CD4-positive, alpha-beta T cell treated with Interleukin-6 at 100 ng/mL for 8 hours (primary cell): ENCODE measurements around the gene PWWP2B.
"Not testable (repeated sequence)": the region's sequence is repeated elsewhere in the genome, so short reads cannot be mapped to it uniquely, and the experiment has no call there.

Experiments
- DNase-seq: peaks from one replicate; pipeline ENCODE4 v3.0.0-alpha.2; 2020; ENCODE audit warnings: mixed read lengths, low spot score

PWWP2B gene

DNA sequence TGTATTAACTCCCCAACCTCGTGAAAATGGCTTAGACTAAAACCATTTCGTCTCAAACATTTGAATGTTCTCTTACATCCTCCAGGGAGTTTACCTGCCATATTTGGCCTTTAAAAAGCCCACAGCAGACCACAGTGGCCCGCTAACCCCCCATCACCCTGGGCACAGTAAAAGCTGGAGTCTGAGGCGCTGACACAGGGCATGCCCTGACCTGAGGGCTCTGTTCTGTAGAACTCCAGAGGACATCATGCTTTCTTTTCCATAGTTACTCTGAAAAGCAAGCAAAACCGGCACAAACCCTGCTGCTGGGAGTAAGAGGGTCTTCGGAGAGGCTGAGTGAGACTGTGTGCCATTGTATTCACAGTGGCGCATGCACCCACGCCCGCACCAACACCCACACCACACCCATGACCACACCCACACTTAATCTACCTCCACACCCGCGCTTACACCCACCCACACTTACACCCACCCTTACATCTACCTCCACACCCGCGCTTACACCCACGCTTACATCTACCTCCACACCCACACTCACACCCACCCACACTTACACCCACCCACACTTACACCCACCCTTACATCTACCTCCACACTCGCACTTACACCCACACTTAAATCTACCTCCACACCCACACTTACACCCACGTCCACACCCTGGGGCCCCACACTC, 32.9 kb upstream of the PWWP2B start:
- DNase-seq = peak; percentile 38

DNA sequence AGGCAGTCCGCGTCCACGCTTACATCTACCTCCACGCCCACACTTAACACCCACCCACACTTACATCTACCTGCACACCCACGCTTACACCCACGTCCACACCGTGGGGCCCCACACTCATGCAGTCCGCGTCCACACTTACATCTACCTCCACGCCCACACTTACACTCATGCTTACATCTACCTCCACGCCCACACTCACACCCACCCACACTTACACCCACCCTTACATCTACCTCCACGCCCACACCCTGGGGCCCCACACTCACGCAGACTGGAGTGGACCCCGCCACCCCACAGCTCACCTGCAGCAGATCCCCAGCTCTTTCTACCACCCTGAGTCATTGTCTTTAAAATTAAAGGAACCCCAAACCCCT, 32.4 kb upstream of the PWWP2B start:
- DNase-seq = peak; percentile 24

- no peak for DNase-seq
Measured at GRCh38 chr10:132365102-132365501, 31.9 kb upstream of the PWWP2B start.

- no peak for DNase-seq
Measured at GRCh38 chr10:132366006-132366405, 31.0 kb upstream of the PWWP2B start.

GRCh38 chr10:132366499-132366898, 30.5 kb upstream of the PWWP2B start:
- no peak for DNase-seq

GRCh38 chr10:132368391-132368790, 28.6 kb upstream of the PWWP2B start:
- no peak for DNase-seq

DNA sequence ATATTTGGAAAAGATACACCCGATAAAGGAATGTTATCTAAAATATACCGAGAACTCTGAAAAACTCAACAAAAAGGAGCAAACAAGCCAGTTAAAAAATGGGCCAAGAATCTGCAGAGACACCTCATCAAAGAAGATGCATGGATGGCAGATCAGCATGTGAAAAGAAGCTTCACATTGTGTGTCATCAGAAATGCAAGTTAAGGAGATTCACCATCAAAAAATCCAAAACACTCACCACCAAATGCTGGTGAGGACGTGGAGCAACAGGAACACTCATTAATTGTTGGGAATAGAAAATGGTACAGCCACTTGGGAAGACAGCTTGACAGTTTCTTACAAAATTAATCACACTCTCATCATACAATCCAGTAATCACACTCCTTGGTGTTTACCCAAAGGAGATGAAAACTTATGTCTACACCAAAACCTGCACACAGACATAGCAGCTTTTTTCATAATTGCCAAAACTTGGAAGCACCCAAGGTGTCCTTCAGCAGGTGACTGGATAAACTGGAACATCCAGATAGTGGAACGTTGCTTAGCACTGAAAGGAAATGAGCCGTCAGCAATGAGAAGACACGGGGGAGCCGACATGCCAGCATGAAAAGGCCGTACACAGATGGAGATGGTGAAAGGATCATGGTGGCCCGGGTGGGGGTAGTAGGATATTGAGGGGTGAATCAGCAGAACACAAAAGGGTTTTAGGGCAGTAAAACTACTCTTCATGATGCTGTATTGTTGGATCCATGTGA, 27.9 kb upstream of the PWWP2B start:
- DNase-seq = no peak

- DNase-seq = no peak
Measured at GRCh38 chr10:132369636-132370185, 27.3 kb upstream of the PWWP2B start.

GRCh38 chr10:132370426-132371340, 26.3 kb upstream of the PWWP2B start:
- no peak for DNase-seq

- DNase-seq = no peak
Measured at GRCh38 chr10:132371641-132372081, 25.3 kb upstream of the PWWP2B start.

DNA sequence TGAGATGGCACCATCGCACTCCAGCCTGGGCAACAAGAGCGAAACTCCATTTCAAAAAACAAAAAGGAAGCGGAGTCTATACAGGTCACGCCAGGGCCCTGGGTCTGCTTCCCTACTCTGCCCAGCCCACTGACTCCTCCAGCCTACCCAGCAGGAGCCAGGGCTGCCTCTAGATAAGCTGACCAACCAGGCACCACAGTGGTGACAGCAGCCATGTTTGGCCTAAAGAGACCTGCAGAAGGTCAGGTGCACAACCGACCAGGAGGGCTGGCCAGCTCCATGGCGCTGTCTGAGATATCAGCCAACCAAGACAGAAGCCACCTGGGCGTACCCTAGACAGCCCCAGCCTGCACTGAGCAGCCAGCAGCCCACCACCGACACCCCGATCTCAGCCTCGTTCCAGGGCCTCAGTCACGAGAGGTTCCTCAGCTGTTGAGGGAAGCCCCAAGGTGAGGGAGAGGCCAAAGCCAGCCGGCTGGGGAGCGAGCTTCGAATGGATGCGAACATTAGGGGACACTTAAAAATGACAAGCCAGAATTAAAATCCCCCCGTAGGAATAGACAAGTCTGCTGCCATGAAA, 24.4 kb upstream of the PWWP2B start:
- DNase-seq = no peak

DNA sequence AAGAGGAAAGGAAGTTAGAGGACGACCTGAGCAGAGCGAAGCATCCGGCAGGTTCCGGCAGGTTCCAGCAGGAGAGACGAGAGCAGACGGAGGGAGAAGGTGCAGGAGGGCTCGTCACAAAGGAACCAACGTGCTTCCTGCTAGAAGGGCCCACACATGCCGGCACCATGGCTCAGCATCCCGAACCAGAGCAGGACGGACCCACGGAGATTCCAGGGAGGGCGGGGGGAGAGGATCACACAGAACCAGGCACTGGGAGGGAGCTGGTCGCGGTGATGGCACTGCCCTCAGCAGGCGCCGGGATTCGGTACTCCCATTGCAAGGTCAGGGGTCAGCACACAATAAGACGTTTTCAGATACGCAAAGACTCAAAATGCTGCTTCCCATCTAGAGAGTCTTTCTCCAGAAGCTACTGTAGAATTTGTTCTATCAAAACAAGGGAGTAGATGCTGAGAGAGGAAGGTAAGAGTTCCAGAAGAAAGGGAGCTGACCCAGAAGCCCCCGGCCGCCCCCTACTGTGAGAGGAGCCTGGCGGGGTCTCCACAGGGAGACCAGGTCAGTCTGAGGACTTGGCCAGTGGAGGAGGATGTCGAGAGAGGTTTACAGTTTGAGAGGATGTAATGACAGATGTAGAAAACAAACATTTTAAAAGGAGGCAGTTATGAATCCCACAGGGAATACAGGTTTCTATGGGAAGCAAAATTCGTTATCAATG, 23.6 kb upstream of the PWWP2B start:
- DNase-seq = no peak

GRCh38 chr10:132374176-132374575, 22.8 kb upstream of the PWWP2B start:
- DNase-seq = no peak

DNA sequence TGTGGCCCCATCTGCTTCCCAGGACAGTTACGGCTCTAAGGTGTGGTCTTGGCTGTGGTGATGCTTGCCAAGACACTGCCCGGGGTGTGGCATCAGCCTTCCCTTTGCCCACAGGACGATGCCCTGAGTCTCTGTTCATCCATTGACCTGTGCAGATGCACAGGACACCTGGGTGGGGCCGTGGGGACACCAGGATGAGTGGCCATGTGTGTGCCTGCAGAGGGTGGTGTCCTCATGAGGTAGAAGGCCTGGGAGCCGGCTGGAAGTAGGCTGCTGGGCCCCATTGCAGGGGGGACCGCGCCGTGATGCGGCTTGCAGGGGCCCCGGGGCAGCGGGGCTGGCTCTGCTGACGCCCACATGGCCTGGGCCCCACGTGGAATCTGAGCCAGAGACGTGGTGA, 22.4 kb upstream of the PWWP2B start:
- DNase-seq = no peak

DNA sequence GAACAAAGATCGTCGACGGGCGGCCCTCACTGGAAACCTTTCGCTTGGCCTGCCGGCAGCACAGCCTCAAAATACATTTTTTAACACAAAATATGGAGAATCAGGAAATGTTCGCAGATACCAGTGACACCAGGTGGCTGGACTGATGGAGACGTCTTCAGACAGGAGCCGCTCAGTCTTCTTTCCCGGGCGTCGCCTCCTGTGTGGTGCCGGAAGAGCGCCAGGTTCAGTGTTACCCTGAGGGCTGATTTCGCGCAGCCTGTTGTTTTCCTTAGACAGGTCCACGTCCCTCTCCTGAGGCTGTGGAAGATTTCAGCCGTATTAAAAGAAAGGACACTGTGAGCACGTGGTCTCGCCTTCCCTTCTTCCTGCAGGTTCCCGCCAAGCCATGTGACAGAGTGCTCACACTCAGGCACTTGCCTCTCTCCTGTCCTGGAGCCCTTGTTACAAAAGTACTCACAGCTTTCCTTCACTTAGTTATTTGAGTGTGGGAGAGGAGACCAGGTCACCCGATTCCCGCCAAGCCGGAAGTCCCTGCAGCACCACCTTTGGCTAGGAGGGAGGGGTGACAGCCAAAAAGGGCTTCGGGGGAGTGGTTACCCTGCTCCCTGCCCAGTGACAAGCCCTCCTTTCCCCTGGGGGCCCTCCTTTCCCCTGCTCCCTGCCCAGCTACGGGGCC, 21.7 kb upstream of the PWWP2B start:
- DNase-seq = no peak

- DNase-seq = no peak
Measured at GRCh38 chr10:132375795-132376297, 21.2 kb upstream of the PWWP2B start.

- DNase-seq = no peak
Measured at GRCh38 chr10:132376394-132376851, 20.6 kb upstream of the PWWP2B start.

DNA sequence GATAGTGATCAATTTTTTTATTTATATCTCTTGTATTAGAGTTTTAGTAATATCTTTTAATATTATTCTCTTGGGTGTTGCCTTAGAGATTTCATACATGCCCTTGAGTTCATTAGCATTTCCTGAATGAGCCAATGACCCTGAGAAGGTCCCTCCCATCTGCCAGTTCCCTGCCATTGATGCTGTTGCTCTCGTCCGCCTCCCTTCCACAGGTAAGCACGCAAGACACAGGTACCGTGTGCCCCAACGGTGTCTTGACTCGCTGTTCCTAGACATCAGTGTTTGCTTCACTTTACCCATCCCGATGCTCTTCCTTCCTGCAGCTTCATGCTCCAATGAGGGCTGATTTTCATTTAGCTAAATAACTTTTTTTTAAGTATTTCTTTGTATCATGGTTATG, 19.7 kb upstream of the PWWP2B start:
- no peak for DNase-seq

GRCh38 chr10:132379026-132379425, 18.0 kb upstream of the PWWP2B start:
- not testable (repeated sequence) for DNase-seq

- DNase-seq = not testable (repeated sequence)
Measured at GRCh38 chr10:132380986-132381385, 16.0 kb upstream of the PWWP2B start.
